ENCODE results near the gene CCDC34. TPM values are rescaled to one million over a fixed set of nuclear protein-coding genes. Genes with fewer than 3 reads are reported as not detected.
A peak's percentile ranks its signal among the peaks of the same experiment; 100 is the strongest.

CCDC34 gene
- total and polyA plus RNA-seq, 4 donors = 9.0 to 22.9 (median 15.1) TPM

DNA sequence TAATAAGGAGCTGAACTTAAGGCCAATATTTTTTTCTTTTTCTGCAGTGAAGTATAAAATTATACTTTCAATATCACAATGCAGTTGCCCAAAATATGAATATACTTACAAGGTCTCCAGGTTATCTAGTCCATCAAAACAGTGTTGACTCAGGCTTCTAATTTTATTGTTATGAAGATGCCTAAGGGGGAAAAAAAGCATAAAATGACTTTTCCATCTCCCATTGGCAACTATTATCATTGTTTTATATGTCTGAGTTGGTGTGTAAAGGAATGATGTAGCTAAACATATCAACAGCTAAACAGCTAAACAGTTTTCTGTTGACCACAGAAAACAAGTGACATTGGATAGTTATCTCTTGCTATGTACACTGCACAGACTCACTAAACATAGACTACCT is 21.2 kb upstream of the CCDC34 start:
- Histone ChIP-seq H3K4me3 (ENCODE audit: low read depth, low read length) (no peak overlapping the region), H3K36me3 (ENCODE audit: control insufficient read depth, insufficient read depth, low read length) (peaks cover 6% of the 10 kb centered on the region), H3K4me1 (ENCODE audit: control insufficient read depth, insufficient read depth, low read length) (no peaks in the 10 kb centered on the region), H3K27ac (ENCODE audit: low read depth, low read length) (no peak overlapping the region), H3K9me3 (ENCODE audit: control insufficient read depth, insufficient read depth, low read length) (no peaks in the 10 kb centered on the region), H3K27me3 (ENCODE audit: control insufficient read depth, insufficient read depth, low read length) (no peaks in the 10 kb centered on the region)
- DNase-seq (ENCODE audit: low read depth in 4 of 6, low spot score in 6 of 6) = no peak

DNA sequence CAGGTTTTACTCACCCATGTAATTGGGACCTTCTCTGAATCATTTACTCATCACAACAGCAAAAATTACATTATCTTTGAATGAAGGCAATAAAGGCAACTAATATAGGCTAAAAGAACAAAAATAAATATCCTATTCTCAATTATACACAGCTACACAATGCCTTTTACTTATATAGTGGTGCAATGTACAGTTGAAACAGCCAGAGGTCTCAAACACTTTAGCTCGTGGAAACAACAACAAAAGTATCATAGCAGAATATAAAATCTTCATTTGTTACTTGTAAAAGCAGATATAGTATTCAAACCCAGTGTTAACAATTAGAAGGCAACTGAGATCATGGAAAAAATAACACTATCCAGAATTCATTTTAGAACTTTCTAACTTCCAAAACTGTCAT is 20.6 kb upstream of the CCDC34 start:
- Histone ChIP-seq H3K4me1 (ENCODE audit: control insufficient read depth, insufficient read depth, low read length) (no peaks in the 10 kb centered on the region), H3K27ac (ENCODE audit: low read depth, low read length) (no peak overlapping the region), H3K27me3 (ENCODE audit: control insufficient read depth, insufficient read depth, low read length) (no peaks in the 10 kb centered on the region), H3K4me3 (ENCODE audit: low read depth, low read length) (no peak overlapping the region), H3K36me3 (ENCODE audit: control insufficient read depth, insufficient read depth, low read length) (peaks cover 6% of the 10 kb centered on the region), H3K9me3 (ENCODE audit: control insufficient read depth, insufficient read depth, low read length) (no peaks in the 10 kb centered on the region)
- no peak for DNase-seq (ENCODE audit: low read depth in 4 of 6, low spot score in 6 of 6)
- no CpG with 5 or more reads among the region's 1 CpG for WGBS (ENCODE audit: insufficient coverage)

DNA sequence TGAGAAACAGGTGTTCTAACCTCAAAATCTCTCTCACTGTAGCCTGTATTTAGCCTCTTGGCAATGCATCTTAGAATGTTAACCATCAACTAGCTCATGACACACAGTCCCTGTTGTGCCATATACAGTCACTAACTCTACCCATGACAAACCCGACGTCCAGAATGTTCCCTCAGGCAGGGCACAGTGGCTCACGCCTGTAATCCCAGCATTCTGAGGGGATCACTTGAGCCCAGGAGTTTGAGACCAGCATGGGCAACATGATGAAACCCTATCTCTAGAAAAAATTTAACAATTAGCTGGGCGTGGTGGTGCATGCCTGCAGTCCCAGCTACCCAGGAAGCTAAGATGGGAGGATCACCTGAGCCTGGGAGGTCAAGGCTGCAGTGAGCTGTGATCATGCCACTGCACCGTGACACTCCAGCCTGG is 18.2 kb upstream of the CCDC34 start:
- 87% methylated on average over 4 of the region's 5 CpGs for WGBS (ENCODE audit: insufficient coverage)
- no peak overlapping the region for H3K27ac ChIP-seq (ENCODE audit: low read depth, low read length)
- H3K27me3 ChIP-seq (ENCODE audit: control insufficient read depth, insufficient read depth, low read length) = no peaks in the 10 kb centered on the region
- peaks cover 6% of the 10 kb centered on the region for H3K36me3 ChIP-seq (ENCODE audit: control insufficient read depth, insufficient read depth, low read length)
- no peaks in the 10 kb centered on the region for H3K4me1 ChIP-seq (ENCODE audit: control insufficient read depth, insufficient read depth, low read length)
- H3K9me3 ChIP-seq (ENCODE audit: control insufficient read depth, insufficient read depth, low read length) = no peaks in the 10 kb centered on the region
- no peak for DNase-seq (ENCODE audit: low read depth in 4 of 6, low spot score in 6 of 6)
- no peak overlapping the region for H3K4me3 ChIP-seq (ENCODE audit: low read depth, low read length)

GRCh38 chr11:27380771-27381170 is 17.8 kb upstream of the CCDC34 start:
- Histone ChIP-seq H3K4me3 (ENCODE audit: low read depth, low read length) (no peak overlapping the region), H3K36me3 (ENCODE audit: control insufficient read depth, insufficient read depth, low read length) (peaks cover 6% of the 10 kb centered on the region), H3K9me3 (ENCODE audit: control insufficient read depth, insufficient read depth, low read length) (no peaks in the 10 kb centered on the region), H3K4me1 (ENCODE audit: control insufficient read depth, insufficient read depth, low read length) (no peaks in the 10 kb centered on the region), H3K27me3 (ENCODE audit: control insufficient read depth, insufficient read depth, low read length) (no peaks in the 10 kb centered on the region), H3K27ac (ENCODE audit: low read depth, low read length) (no peak overlapping the region)
- WGBS (ENCODE audit: insufficient coverage) = no CpG with 5 or more reads among the region's 2 CpGs
- no peak for DNase-seq (ENCODE audit: low read depth in 4 of 6, low spot score in 6 of 6)

DNA sequence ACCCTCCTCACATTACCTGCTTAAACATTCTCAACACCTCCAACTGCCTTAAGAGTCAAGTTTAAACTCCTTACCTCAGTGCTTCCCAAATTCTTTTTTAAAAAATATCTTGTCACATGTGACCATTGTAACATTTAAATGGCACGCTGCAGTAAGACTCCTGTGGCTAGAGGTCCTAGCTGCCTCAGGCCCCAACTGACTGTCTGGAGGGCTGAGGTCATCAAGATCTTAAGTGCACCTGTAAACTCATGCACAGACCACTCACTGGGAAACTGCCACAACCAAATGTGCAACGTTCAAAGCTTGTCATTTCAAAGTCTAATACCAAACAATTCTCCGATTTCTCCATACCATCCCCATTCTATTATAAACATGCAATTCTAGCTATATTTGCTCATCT is 16.4 kb upstream of the CCDC34 start:
- no peaks in the 10 kb centered on the region for H3K27me3 ChIP-seq (ENCODE audit: control insufficient read depth, insufficient read depth, low read length)
- no peak overlapping the region for H3K4me3 ChIP-seq (ENCODE audit: low read depth, low read length)
- H3K9me3 ChIP-seq (ENCODE audit: control insufficient read depth, insufficient read depth, low read length) = no peaks in the 10 kb centered on the region
- DNase-seq (ENCODE audit: low read depth in 4 of 6, low spot score in 6 of 6) = no peak
- peaks cover 3% of the 10 kb centered on the region for H3K36me3 ChIP-seq (ENCODE audit: control insufficient read depth, insufficient read depth, low read length)
- 82% methylated on average over 2 of the region's 3 CpGs for WGBS (ENCODE audit: insufficient coverage)
- H3K27ac ChIP-seq (ENCODE audit: low read depth, low read length) = no peak overlapping the region
- no peaks in the 10 kb centered on the region for H3K4me1 ChIP-seq (ENCODE audit: control insufficient read depth, insufficient read depth, low read length)

GRCh38 chr11:27375370-27375769 is 12.4 kb upstream of the CCDC34 start:
- H3K4me3 ChIP-seq (ENCODE audit: low read depth, low read length) = no peak overlapping the region
- peaks cover 6% of the 10 kb centered on the region for H3K36me3 ChIP-seq (ENCODE audit: control insufficient read depth, insufficient read depth, low read length)
- no peak overlapping the region for H3K27ac ChIP-seq (ENCODE audit: low read depth, low read length)
- H3K27me3 ChIP-seq (ENCODE audit: control insufficient read depth, insufficient read depth, low read length) = no peaks in the 10 kb centered on the region
- H3K4me1 ChIP-seq (ENCODE audit: control insufficient read depth, insufficient read depth, low read length) = no peaks in the 10 kb centered on the region
- peak in 1 of 6 donors; percentile 21 for DNase-seq (ENCODE audit: low read depth in 4 of 6, low spot score in 6 of 6)
- H3K9me3 ChIP-seq (ENCODE audit: control insufficient read depth, insufficient read depth, low read length) = no peaks in the 10 kb centered on the region
- WGBS (ENCODE audit: insufficient coverage) = no CpG with 5 or more reads among the region's 2 CpGs

- Histone ChIP-seq H3K9me3 (ENCODE audit: control insufficient read depth, insufficient read depth, low read length) (no peaks in the 10 kb centered on the region), H3K27ac (ENCODE audit: low read depth, low read length) (no peak overlapping the region), H3K4me3 (ENCODE audit: low read depth, low read length) (no peak overlapping the region), H3K4me1 (ENCODE audit: control insufficient read depth, insufficient read depth, low read length) (no peaks in the 10 kb centered on the region), H3K36me3 (ENCODE audit: control insufficient read depth, insufficient read depth, low read length) (peaks cover 7% of the 10 kb centered on the region), H3K27me3 (ENCODE audit: control insufficient read depth, insufficient read depth, low read length) (no peaks in the 10 kb centered on the region)
- 100% methylated on average over 1 of the region's 6 CpGs for whole genome bisulfite sequencing (ENCODE audit: insufficient coverage)
- DNase-seq (ENCODE audit: low read depth in 4 of 6, low spot score in 6 of 6) = no peak
These were observed 11.0 kb upstream of the CCDC34 start for GRCh38 chr11:27373856-27374602.

- 100% methylated on average over 1 of the region's 3 CpGs for WGBS (ENCODE audit: insufficient coverage)
These were observed 10.4 kb upstream of the CCDC34 start for GRCh38 chr11:27373392-27373791.

DNA sequence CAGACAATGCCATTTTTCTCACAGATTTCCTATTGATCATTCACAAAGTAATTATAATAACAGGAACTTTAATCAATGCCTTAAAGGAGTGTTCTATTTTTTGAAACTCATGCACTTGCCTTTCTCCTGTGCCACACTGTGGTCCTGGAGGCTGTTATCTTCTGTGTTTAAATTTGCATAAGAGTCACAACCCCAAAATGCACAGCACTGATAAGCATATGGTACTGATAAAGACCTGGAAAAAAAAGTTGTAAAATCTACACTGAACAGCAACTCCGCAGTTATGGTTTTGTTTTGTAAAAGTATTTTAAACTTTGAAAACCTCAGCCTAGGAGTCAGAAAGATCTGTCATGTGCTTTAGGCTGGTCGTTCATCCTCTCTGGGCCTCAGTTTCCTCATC is 9.1 kb upstream of the CCDC34 start:
- no peaks in the 10 kb centered on the region for H3K9me3 ChIP-seq (ENCODE audit: control insufficient read depth, insufficient read depth, low read length)
- no CpG with 5 or more reads among the region's 2 CpGs for WGBS (ENCODE audit: insufficient coverage)
- DNase-seq (ENCODE audit: low read depth in 4 of 6, low spot score in 6 of 6) = no peak
- H3K36me3 ChIP-seq (ENCODE audit: control insufficient read depth, insufficient read depth, low read length) = peaks cover 10% of the 10 kb centered on the region
- H3K4me1 ChIP-seq (ENCODE audit: control insufficient read depth, insufficient read depth, low read length) = no peaks in the 10 kb centered on the region
- no peak overlapping the region for H3K27ac ChIP-seq (ENCODE audit: low read depth, low read length)
- no peak overlapping the region for H3K4me3 ChIP-seq (ENCODE audit: low read depth, low read length)
- H3K27me3 ChIP-seq (ENCODE audit: control insufficient read depth, insufficient read depth, low read length) = no peaks in the 10 kb centered on the region

More at GRCh38 chr11:27373392-27373791, 10.4 kb upstream of the CCDC34 start:
- Histone ChIP-seq H3K36me3 (ENCODE audit: control insufficient read depth, insufficient read depth, low read length) (peaks cover 7% of the 10 kb centered on the region), H3K4me3 (ENCODE audit: low read depth, low read length) (no peak overlapping the region), H3K27ac (ENCODE audit: low read depth, low read length) (no peak overlapping the region), H3K27me3 (ENCODE audit: control insufficient read depth, insufficient read depth, low read length) (no peaks in the 10 kb centered on the region), H3K9me3 (ENCODE audit: control insufficient read depth, insufficient read depth, low read length) (no peaks in the 10 kb centered on the region), H3K4me1 (ENCODE audit: control insufficient read depth, insufficient read depth, low read length) (no peaks in the 10 kb centered on the region)
- DNase-seq (ENCODE audit: low read depth in 4 of 6, low spot score in 6 of 6) = no peak

GRCh38 chr11:27371489-27371888 is 8.5 kb upstream of the CCDC34 start:
- H3K27ac ChIP-seq (ENCODE audit: low read depth, low read length) = no peak overlapping the region
- peaks cover 10% of the 10 kb centered on the region for H3K36me3 ChIP-seq (ENCODE audit: control insufficient read depth, insufficient read depth, low read length)
- no peak for DNase-seq (ENCODE audit: low read depth in 4 of 6, low spot score in 6 of 6)
- H3K9me3 ChIP-seq (ENCODE audit: control insufficient read depth, insufficient read depth, low read length) = no peaks in the 10 kb centered on the region
- H3K4me3 ChIP-seq (ENCODE audit: low read depth, low read length) = no peak overlapping the region
- H3K4me1 ChIP-seq (ENCODE audit: control insufficient read depth, insufficient read depth, low read length) = no peaks in the 10 kb centered on the region
- H3K27me3 ChIP-seq (ENCODE audit: control insufficient read depth, insufficient read depth, low read length) = no peaks in the 10 kb centered on the region
